ENCODE data around the gene SIN3B.
A peak's percentile ranks its signal among the peaks of the same experiment; 100 is the strongest.

SIN3B gene

DNA sequence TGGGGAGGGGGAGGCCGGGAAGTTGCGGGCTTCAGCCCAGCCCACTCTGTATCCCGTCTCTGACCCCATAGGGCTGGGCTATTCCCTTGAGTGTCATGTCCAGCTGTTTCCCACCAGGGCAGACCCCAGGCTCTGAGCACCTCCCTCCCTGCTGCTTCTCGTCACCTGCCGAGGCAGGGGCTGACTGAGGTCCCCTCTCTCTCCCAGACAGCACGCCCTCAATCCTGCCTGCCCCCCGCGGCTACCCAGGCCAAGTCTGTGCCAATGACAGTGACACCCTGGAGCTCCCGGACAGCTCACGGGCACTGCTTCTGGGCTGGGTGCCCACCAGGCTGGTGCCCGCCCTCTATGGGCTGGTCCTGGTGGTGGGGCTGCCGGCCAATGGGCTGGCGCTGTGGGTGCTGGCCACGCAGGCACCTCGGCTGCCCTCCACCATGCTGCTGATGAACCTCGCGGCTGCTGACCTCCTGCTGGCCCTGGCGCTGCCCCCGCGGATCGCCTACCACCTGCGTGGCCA, 60.2 kb downstream of the SIN3B start:
- DNase-seq (ENCODE audit: low read depth in 1 of 2, low spot score in 1 of 2): no peak

DNA sequence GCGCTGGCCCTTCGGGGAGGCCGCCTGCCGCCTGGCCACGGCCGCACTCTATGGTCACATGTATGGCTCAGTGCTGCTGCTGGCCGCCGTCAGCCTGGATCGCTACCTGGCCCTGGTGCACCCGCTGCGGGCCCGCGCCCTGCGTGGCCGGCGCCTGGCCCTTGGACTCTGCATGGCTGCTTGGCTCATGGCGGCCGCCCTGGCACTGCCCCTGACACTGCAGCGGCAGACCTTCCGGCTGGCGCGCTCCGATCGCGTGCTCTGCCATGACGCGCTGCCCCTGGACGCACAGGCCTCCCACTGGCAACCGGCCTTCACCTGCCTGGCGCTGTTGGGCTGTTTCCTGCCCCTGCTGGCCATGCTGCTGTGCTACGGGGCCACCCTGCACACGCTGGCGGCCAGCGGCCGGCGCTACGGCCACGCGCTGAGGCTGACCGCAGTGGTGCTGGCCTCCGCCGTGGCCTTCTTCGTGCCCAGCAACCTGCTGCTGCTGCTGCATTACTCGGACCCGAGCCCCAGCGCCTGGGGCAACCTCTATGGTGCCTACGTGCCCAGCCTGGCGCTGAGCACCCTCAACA, 60.8 kb downstream of the SIN3B start:
- DNase-seq (ENCODE audit: low read depth in 1 of 2, low spot score in 1 of 2): no peak

DNA sequence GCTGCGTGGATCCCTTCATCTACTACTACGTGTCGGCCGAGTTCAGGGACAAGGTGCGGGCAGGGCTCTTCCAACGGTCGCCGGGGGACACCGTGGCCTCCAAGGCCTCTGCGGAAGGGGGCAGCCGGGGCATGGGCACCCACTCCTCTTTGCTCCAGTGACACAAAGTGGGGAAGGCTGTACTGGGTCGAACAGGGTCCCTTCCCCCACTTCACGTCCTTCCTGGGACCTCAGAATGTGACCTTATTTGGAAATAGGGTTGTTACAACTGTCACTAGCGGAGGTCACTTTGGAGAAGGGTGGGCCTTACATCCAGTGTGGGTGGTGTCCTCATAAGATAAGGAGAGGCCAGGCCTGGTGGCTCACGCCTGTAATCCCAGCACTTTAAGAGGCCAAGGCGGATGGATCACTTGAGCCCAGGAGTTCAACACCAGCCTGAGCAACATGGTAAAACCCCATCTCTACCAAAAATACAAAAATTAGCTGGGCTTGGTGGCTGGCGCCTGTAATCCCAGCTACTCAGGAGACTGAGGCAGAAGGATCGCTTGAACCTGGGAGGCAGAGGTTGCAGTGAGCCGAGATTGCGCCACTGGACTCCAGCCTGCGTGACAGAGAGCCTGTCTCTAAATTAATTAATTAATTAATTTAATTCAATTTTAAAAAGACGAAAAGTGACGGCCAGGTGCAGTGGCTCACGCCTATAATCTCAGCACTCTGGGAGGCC, 61.4 kb downstream of the SIN3B start:
- DNase-seq (ENCODE audit: low read depth in 1 of 2, low spot score in 1 of 2): no peak

DNA sequence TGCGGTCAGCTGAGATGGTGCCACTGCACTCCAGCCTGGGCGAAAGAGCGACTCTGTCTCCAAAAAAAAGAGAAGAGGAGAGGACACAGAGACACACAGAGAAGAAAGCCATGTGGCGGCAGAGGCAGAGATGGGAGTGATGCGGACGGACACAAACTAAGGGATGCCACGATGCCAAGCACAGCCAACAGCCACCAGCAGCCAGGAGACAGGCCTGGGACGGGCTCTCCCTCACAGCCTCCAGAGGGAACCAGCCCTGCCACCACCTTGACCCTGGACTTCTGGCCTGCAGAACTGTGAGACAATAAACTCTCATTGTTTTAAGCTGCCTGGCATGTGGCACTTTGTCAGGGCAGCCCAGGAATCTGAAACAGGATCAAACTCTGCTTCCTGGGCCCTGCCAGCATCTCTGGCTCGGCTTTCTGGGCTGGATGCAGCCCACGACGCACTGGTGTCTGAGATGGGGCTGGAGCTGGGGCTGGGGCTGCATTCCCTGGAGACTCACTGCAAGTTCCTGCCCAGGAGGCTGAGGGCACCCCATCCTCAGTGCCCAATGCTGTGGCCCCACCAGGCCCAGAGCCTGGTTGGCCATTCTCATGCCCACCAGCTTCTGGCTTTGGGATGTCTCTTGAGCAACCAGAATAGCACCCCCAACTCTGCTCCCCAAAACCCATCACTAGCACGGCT, 62.6 kb downstream of the SIN3B start:
- DNase-seq (ENCODE audit: low read depth in 1 of 2, low spot score in 1 of 2): no peak

DNA sequence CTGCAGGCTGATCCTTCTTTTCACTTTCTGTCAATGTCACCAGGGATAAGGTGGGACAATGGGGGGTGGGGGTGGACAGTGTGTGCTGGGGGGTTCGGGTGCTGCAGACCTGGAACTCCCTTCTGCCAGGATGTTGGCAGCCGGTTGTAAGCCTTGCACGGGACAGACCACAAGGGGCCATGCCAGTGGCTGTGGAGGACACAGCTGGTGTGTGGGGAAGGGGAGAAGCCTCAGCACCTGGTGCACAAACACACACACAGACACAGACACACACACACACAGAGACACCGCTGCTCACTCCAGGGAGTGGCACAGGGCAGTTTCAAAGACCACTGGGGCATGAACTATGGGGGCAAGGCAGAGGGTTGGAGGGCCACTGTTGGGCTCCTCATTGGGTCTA, 63.2 kb downstream of the SIN3B start:
- DNase-seq (ENCODE audit: low read depth in 1 of 2, low spot score in 1 of 2): no peak

DNA sequence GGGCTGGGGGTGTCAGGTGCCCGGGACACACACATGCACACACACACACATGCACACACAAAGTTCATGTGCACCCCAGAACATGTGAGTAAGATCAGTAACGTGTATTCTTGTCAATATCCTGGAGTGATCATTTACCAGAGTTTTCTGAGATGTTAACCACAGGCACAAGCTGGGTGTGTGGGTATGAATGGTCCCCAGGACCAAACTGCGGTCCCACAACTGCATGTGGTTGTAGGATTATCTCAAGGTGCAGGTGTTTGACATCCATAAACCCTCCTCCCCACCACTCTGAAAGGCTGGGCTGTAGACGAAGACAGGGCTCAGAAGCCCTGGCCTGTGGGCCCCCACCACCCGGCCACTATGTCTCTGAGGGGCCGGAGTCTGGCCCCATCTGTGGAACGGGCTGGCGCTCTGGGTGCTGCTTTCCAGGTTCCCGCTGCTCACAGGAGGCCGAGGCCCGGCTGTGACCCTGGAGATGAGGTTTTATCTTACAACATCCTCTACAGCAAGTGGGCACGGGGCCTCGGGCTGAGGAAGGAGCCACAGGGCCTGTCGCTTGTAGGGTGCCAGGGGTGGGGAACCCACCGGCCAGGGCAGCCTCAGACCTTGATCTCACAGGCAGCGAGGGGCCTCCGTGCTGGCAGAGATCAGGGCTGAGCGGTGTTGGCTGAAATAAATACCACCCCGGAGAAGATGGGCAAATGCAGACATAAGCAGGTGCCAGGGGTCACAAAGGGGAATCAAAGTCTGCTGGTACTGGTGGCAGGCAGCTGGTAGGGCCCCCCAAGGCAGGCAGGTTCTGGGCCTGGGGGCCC, 63.9 kb downstream of the SIN3B start:
- DNase-seq (ENCODE audit: low read depth in 1 of 2, low spot score in 1 of 2): no peak

DNA sequence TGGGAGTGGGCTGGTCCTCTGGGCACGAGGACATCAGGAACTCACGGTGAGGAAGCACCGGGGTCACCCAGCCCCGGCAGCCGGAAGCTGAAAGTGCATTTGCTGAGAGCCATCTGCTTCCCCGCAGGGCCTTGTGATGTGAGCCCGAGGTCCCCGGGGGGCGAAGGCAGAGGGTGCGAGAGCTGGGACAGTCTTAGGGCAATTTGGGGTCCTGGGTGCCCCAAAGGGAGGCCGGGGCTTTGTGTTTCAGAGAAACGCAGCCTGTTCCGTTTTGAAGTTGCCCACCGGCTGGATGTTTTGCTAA, 64.4 kb downstream of the SIN3B start:
- no peak for DNase-seq (ENCODE audit: low read depth in 1 of 2, low spot score in 1 of 2)

DNA sequence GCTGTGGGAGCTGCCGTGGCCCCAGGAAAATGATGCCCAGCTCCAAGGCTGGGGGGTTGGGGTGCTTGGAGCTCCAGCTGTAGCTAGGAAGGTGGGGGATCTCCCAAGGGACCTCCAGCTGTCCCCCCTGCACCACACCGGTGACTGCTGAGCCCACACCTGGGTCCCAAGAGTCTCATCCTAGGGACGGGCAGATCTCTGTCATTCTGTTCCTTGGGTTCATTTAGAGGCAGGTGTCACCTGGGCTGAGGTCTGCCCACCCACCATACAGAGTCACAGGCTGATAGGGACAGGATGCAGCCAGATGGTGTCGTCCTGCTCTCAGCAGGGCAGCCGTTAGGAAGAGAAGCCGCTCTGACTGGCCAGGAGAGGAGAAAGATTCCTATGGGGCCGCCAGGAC, 64.9 kb downstream of the SIN3B start:
- DNase-seq (ENCODE audit: low read depth in 1 of 2, low spot score in 1 of 2): no peak

DNA sequence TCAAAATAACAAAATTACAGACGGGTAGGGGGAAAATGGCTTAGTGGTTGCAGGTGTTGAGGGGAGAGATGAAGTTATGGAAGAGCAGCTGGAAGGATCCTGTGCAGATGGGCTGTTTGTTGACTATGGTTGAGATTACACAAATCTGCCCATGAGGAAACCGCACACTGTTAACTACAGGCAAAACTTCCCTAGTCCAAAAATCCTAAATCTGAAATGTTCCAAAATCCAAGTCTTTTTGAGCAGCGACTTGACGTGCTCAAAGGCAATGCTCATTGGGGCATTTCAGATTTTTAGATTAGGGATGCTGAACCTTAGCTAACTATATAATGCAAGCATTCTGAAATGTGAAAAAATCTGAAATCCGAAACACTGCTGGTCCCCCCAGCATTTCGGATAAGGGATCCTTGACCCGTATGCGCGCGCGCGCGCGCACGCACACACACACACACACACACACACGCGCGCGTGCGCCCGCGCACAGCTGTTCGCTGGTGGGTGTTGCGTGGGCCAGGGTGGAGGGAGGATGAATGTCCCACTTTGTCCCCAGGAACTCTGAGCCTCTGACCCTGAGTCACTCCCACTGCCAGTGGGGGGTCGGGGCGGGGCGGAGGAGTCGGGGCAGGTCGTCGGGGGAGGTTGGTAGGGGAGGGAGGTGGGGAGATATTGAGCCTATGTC, 66.4 kb downstream of the SIN3B start:
- DNase-seq (ENCODE audit: low read depth in 1 of 2, low spot score in 1 of 2): no peak

DNA sequence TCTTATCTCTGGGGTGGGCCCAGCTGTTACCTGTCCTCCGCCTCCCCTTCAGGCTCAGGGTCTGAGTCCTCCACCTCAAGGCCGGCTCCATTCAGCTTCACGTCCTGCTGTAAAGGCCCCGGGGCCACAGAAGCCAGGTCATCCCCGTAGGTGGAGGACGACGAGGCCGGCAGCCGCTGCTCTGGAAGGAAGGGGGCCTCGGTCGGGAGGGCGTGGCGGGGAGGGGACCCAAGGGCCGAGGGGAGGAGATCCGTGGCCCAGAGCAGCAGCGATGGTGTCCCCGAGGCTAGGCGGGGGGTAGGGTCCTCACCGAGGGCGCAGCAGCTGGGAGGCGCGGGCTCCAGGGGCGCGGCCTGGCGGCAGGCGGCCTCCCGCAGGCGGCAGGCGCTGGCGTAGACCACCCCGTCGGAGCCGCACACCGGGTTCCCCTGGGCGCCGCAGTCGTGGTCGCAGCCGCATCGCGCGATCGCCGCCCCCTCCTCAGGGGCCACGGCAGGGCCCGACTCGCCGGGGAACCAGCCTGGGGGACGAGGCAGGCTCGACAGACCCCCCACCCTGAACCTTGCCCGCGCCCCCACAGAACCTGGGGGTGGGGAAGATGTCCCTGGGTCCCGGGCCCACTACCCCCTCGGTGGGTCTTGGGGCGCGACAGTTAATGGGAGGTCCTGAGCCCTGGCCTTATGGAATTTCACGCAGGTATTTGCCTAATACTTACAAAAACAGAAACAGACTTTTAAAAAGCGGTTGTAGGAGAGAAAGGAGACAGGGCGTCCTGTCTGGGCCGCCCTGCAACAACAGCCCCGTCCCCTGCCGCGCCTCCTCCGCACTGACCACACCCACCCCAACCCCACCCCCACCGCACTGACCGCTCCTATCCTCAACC, 67.2 kb downstream of the SIN3B start:
- DNase-seq (ENCODE audit: low read depth in 1 of 2, low spot score in 1 of 2): no peak

DNA sequence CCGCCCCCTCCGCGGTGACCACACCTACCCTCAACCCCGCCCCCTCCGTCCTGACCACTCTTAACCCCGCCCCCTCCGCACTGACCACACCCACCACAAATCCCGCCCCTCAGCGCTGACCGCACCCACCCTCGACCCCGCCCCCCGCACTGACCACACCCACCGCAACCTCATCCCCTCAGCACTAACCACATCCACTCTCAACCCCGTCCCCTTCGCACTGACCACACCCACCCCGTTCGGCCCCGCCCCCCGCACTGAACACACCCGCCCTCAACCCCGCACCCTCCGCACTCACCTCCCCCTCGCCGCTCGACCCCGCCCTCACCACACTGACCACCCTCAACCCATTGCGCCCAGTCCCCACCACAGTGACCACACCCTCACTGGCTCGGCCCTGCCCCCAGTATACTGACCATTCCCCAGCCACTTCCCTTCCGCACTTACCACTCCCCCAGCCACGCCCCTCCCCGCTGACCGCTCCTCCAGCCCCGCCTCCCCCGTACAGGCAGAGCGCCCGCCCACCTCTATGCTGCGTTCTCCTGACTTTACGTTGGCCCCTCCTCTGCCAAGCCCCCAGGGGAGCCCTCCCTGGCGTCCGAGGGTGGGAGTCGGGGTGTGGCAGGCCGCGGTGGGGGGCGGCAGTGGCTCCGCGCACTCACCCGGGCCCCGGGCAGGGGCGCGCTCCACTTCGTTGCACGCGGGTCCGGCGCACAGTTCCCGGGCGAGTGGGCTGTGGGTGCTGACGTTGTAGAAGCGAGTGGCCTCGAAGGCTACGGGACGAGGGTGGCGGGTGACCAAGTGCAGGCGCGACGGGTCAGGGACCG, 68.0 kb downstream of the SIN3B start:
- DNase-seq (ENCODE audit: low read depth in 1 of 2, low spot score in 1 of 2): peak; percentile 21 to 54

DNA sequence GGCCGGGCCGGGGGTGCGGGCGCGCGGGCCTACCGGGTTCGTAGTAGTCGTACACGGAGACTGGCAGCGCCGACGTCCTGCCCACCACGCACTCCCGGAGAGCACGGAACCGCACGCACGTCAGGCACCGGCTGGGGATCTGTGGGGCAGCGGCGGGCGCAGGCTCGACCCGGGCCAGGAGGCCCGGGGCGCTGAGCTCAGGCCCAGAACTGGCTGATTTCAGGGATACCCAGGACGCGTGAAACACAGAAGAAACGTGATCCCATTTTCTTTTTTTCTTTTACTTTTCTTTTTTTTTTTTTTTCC, 68.6 kb downstream of the SIN3B start:
- DNase-seq (ENCODE audit: low read depth in 1 of 2, low spot score in 1 of 2): no peak

DNA sequence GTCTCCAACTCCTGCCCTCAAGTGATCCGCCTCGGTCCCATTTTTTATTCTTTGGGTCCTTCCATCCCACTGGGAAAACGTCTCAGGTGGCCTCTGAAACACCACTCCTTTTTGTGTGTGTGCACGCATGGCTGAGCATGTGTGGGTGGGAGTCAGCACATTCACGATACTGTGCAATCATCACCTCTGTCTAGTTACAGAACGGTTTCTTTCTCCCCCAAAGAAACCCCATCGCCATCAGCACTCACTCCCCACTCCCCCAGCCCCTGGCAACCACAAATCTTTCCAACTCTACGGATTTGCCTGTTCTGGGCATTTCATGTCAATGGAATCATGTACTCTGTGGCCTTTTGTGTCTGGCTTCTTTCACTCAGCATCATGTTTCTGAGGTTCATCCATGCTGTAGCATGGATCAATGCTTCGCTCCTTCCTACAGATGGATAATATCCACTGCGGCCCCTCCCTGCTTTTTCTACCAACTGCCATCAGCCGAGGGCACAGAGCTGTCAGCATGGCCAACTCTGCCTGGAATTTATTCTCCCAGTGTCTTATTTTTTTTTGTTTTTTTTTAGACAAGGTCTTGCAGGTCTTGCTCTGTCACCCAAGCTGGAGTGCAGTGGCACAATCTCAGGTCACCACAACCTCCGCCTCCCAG, 69.3 kb downstream of the SIN3B start:
- no peak for DNase-seq (ENCODE audit: low read depth in 1 of 2, low spot score in 1 of 2)

DNA sequence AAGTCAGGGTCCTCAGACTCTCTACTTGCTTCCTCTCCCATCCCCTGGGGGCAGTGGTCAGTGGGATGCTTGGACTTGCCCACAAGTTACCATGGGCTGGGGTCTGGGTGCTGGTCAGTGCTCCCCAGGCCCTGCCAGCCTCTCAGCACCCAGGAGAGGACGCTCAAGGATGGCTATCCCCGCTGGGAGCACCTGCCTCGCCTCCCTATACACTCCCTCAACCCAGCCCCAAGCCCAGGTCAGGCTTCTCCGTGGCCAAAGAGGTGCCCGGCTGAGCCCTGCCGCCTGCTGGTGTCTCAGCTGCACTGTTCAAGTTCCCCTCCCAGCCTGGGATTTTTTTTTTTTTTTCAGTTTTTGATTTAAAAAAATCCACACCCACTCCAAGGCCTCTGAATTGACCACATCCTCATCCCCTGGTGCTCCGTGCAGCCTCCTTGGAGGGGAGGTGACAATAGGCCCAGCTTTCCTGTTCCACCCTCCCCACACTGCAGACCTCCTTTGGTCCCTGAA, 70.4 kb downstream of the SIN3B start:
- DNase-seq (ENCODE audit: low read depth in 1 of 2, low spot score in 1 of 2): no peak

DNA sequence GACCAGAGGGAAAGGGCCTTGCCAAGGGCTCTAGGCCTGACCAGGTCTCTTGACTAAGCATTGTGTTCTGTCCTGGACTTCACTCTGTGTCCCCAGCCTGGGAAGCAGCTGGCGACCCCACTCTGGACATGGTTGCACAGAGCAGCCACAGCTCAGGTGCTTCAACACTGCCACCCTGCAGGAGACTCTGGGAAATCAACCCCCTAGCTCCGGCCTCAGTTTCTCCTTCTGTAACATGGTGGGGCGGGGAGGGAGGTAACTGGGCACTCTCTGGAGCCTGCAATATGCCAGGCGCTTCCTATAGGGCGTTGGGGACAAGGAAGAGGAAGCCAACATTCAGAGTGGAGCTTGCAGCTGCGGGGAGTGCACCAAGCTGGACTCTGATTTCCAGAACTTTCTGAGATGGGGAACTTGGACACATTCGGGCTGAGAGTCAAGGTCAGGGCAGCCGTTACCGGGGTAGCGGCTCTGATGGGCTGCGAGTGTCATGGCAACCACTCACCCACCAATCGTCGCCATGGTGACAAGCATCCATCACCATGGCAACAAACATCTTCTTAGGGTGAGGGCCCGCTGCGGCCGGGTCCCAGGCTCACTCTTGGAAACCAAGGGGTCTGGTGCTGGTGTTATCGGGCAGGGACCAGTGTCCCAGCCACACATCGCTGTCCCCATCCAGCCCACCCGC, 72.4 kb downstream of the SIN3B start:
- no peak for DNase-seq (ENCODE audit: low read depth in 1 of 2, low spot score in 1 of 2)

DNA sequence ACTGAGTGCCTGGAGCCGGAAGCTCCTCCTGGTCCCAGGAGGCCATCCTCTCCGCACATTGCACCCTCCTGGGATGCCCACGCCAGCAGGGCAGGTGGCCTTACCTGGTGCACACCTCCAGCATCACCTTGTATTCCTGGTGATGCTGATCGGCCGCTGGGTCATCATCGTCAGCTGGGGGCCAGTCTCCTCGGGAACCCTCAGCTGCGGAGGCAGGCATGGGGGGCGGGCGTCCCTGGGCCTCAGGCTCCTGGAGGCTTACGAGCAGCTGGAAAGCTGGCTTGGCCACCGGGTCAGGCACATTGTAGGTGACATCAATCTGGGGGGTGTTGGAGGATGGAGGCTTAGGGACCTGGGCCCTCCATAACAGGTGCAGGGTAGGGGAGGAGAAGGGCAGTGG, 73.3 kb downstream of the SIN3B start:
- no peak for DNase-seq (ENCODE audit: low read depth in 1 of 2, low spot score in 1 of 2)

DNA sequence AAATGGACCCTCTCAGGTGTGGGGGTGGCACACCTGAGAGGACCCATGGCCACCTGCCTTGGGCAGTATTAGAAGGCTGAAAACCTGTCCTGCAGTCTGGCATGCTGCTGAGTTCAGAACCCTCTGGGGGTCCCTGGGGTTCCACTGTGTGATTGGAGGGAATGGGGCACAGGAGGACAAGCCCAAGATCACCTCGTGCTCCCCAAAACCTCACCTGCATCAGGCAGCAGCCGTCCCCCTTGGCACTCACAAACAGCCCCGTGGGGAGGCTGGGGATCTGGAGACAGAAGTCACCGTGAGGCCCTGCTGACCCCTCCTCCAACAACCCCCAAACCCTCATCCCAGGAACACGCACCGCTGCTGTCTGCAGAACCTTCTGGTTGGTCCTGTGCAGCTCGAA, 74.1 kb downstream of the SIN3B start:
- no peak for DNase-seq (ENCODE audit: low read depth in 1 of 2, low spot score in 1 of 2)

DNA sequence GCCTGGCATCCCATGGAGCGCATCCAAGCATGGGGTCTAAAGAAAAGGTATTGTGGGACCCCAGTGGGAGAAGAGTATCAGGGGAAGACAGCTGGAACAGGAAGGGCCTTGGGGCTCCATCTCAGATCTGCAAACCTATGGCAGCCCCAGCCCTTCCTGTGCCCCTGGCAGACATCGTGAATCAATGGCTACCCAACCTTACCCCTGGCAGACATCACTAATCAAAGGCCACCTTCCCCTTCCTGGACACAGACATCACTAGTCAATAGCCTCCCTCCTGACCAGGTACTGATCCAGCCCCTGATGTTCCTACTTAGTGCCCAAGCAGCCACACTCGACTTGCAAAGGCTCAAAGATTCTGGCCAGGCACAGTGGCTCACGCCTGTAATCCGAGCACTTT, 75.4 kb downstream of the SIN3B start:
- DNase-seq (ENCODE audit: low read depth in 1 of 2, low spot score in 1 of 2): no peak
